Measurements from ENCODE around the gene CHRM3.

CHRM3 gene

GRCh38 chr1:239388578-239388977, 2.2 kb downstream of the CHRM3 start:
- H3K36me3 ChIP-seq = no peaks in the 10 kb centered on the region
- no peak for TF ChIP-seq CTCF (IDR thresholded peaks at IDR 0.05; ENCODE audit: low read depth, low read length)
- H3K27ac ChIP-seq = no peak overlapping the region
- H3K9me3 ChIP-seq (ENCODE audit: severe bottlenecking) = no peaks in the 10 kb centered on the region
- peaks cover 3% of the 10 kb centered on the region for H3K27me3 ChIP-seq (ENCODE audit: insufficient read depth, low read depth, severe bottlenecking)
- DNase-seq = no peak
- H3K4me3 ChIP-seq (ENCODE audit: low read depth, low read length) = no peak overlapping the region

- DNase-seq = no peak
- H3K4me3 ChIP-seq (ENCODE audit: low read depth, low read length) = no peak overlapping the region
- no peaks in the 10 kb centered on the region for H3K36me3 ChIP-seq
- no peak for TF ChIP-seq CTCF (IDR thresholded peaks at IDR 0.05; ENCODE audit: low read depth, low read length)
- H3K9me3 ChIP-seq (ENCODE audit: severe bottlenecking) = no peaks in the 10 kb centered on the region
- H3K27ac ChIP-seq = no peak overlapping the region
- H3K27me3 ChIP-seq (ENCODE audit: insufficient read depth, low read depth, severe bottlenecking) = peaks cover 3% of the 10 kb centered on the region
Measured at GRCh38 chr1:239389703-239390102, 3.3 kb downstream of the CHRM3 start.

GRCh38 chr1:239392271-239392670, 5.9 kb downstream of the CHRM3 start:
- Histone ChIP-seq H3K27ac (no peak overlapping the region), H3K27me3 (ENCODE audit: insufficient read depth, low read depth, severe bottlenecking) (no peaks in the 10 kb centered on the region), H3K36me3 (no peaks in the 10 kb centered on the region), H3K4me3 (ENCODE audit: low read depth, low read length) (no peak overlapping the region), H3K9me3 (ENCODE audit: severe bottlenecking) (no peaks in the 10 kb centered on the region)
- DNase-seq = no peak
- TF ChIP-seq CTCF (IDR thresholded peaks at IDR 0.05; ENCODE audit: low read depth, low read length) = no peak

- no peak overlapping the region for H3K27ac ChIP-seq
- no peak overlapping the region for H3K4me3 ChIP-seq (ENCODE audit: low read depth, low read length)
- no peak for TF ChIP-seq CTCF (IDR thresholded peaks at IDR 0.05; ENCODE audit: low read depth, low read length)
- H3K9me3 ChIP-seq (ENCODE audit: severe bottlenecking) = no peaks in the 10 kb centered on the region
- no peaks in the 10 kb centered on the region for H3K36me3 ChIP-seq
- no peaks in the 10 kb centered on the region for H3K27me3 ChIP-seq (ENCODE audit: insufficient read depth, low read depth, severe bottlenecking)
- no peak for DNase-seq
Measured at GRCh38 chr1:239394107-239394506, 7.7 kb downstream of the CHRM3 start.

- no peak for DNase-seq
- Histone ChIP-seq H3K36me3 (no peaks in the 10 kb centered on the region), H3K4me3 (ENCODE audit: low read depth, low read length) (no peak overlapping the region), H3K27me3 (ENCODE audit: insufficient read depth, low read depth, severe bottlenecking) (no peaks in the 10 kb centered on the region), H3K9me3 (ENCODE audit: severe bottlenecking) (no peaks in the 10 kb centered on the region), H3K27ac (no peak overlapping the region)
- TF ChIP-seq CTCF (IDR thresholded peaks at IDR 0.05; ENCODE audit: low read depth, low read length) = no peak
Measured at GRCh38 chr1:239413916-239414315, 27.5 kb downstream of the CHRM3 start.

GRCh38 chr1:239417221-239417620, 30.9 kb downstream of the CHRM3 start:
- H3K36me3 ChIP-seq = no peaks in the 10 kb centered on the region
- no peak overlapping the region for H3K27ac ChIP-seq
- no peaks in the 10 kb centered on the region for H3K9me3 ChIP-seq (ENCODE audit: severe bottlenecking)
- no peak overlapping the region for H3K4me3 ChIP-seq (ENCODE audit: low read depth, low read length)
- no peak for TF ChIP-seq CTCF (IDR thresholded peaks at IDR 0.05; ENCODE audit: low read depth, low read length)
- no peaks in the 10 kb centered on the region for H3K27me3 ChIP-seq (ENCODE audit: insufficient read depth, low read depth, severe bottlenecking)
- no peak for DNase-seq
